Progenitor cell of endocrine pancreas (in vitro differentiated cells): ENCODE measurements around the gene PSMB7. TPM values are rescaled to one million over a fixed set of nuclear protein-coding genes. Genes with fewer than 3 reads are reported as not detected.

Experiments
- DNase-seq: peaks from one replicate; pipeline ENCODE4 v3.0.0; 2021; ENCODE audit warnings: low spot score; ENCODE audit not compliant: unreplicated experiment
- H3K27ac Mint-ChIP-seq: 2 replicates; pipeline ENCODE4 v1.8.0; 2021; ENCODE audit warnings: mild to moderate bottlenecking, moderate library complexity, mixed read lengths
- H3K27me3 Mint-ChIP-seq: 2 replicates; pipeline ENCODE4 v1.8.0; 2021; ENCODE audit warnings: mixed read lengths
- H3K36me3 Mint-ChIP-seq: 2 replicates; pipeline ENCODE4 v1.8.0; 2022; ENCODE audit warnings: mixed read lengths; ENCODE audit not compliant: insufficient read depth
- H3K4me1 Mint-ChIP-seq: 2 replicates; pipeline ENCODE4 v1.8.0; 2021; ENCODE audit warnings: low read depth, mixed read lengths
- H3K4me3 Mint-ChIP-seq: 2 replicates; pipeline ENCODE4 v1.8.0; 2021; ENCODE audit warnings: low read depth, mild to moderate bottlenecking, moderate library complexity, mixed read lengths
- H3K9me3 Mint-ChIP-seq: 2 replicates; pipeline ENCODE4 v1.8.0; 2021; ENCODE audit warnings: low read depth, mixed read lengths
- CTCF ChIP-seq: fragments of 200-600 bp; sonication (generic); IDR thresholded peaks from one replicate; pipeline ENCODE4 v1.5.0; 2021; ENCODE audit warnings: antibody characterized with exemption, mild to moderate bottlenecking; ENCODE audit not compliant: unreplicated experiment
- total RNA-seq: library from RNA; stranded (reverse); gene quantifications from 2 replicates; pipeline ENCODE4 v1.2.1, GENCODE V29; 2021

The PSMB7 gene
- total RNA-seq, 1 donor from 2014 or later: 144 TPM

GRCh38 chr9:124381170-124381945, 33.9 kb downstream of the PSMB7 start:
- peaks cover 16% of the 10 kb centered on the region for H3K36me3 Mint-ChIP-seq
- peaks cover 21% of the 10 kb centered on the region for H3K4me1 Mint-ChIP-seq
- no peak overlapping the region for H3K4me3 Mint-ChIP-seq
- no peaks in the 10 kb centered on the region for H3K9me3 Mint-ChIP-seq
- H3K27me3 Mint-ChIP-seq: no peaks in the 10 kb centered on the region
- no peak for TF ChIP-seq CTCF
- no peak for DNase-seq
- no peak overlapping the region for H3K27ac Mint-ChIP-seq

- H3K27me3 Mint-ChIP-seq: no peaks in the 10 kb centered on the region
- H3K36me3 Mint-ChIP-seq: peaks cover 18% of the 10 kb centered on the region
- no peak for DNase-seq
- no peaks in the 10 kb centered on the region for H3K4me1 Mint-ChIP-seq
- no peak overlapping the region for H3K4me3 Mint-ChIP-seq
- TF ChIP-seq CTCF: no peak
- H3K27ac Mint-ChIP-seq: no peak overlapping the region
- H3K9me3 Mint-ChIP-seq: peaks cover 4% of the 10 kb centered on the region
Measured at GRCh38 chr9:124377551-124378406, 37.5 kb downstream of the PSMB7 start.

GRCh38 chr9:124376329-124376728, 38.9 kb downstream of the PSMB7 start:
- peaks cover 18% of the 10 kb centered on the region for H3K36me3 Mint-ChIP-seq
- no peaks in the 10 kb centered on the region for H3K27me3 Mint-ChIP-seq
- TF ChIP-seq CTCF: no peak
- peaks cover 4% of the 10 kb centered on the region for H3K9me3 Mint-ChIP-seq
- H3K4me1 Mint-ChIP-seq: no peaks in the 10 kb centered on the region
- H3K27ac Mint-ChIP-seq: no peak overlapping the region
- DNase-seq: no peak
- H3K4me3 Mint-ChIP-seq: no peak overlapping the region

- Mint-ChIP-seq H3K36me3 (peaks cover 18% of the 10 kb centered on the region), H3K4me1 (no peaks in the 10 kb centered on the region), H3K9me3 (peaks cover 4% of the 10 kb centered on the region), H3K27ac (no peak overlapping the region), H3K4me3 (no peak overlapping the region), H3K27me3 (no peaks in the 10 kb centered on the region)
- no peak for DNase-seq
- no peak for TF ChIP-seq CTCF
Measured at GRCh38 chr9:124375726-124376125, 39.5 kb downstream of the PSMB7 start.

- DNase-seq: no peak
- TF ChIP-seq CTCF: no peak
- H3K36me3 Mint-ChIP-seq: peaks cover 12% of the 10 kb centered on the region
- H3K4me3 Mint-ChIP-seq: no peak overlapping the region
- peaks cover 4% of the 10 kb centered on the region for H3K9me3 Mint-ChIP-seq
- no peaks in the 10 kb centered on the region for H3K27me3 Mint-ChIP-seq
- H3K4me1 Mint-ChIP-seq: peaks cover 8% of the 10 kb centered on the region
- H3K27ac Mint-ChIP-seq: no peak overlapping the region
Measured at GRCh38 chr9:124373851-124374250, 41.4 kb downstream of the PSMB7 start.
